GM10248 (cell line): ENCODE results near the gene TSPYL1.

Experiments used
- CTCF ChIA-PET: fragments of 300-600 bp; sonication (Branson Sonifier 250); formaldehyde crosslinking; extraction: SDS; loops from one replicate; lab custom pipeline; 2021; ENCODE audit warnings: antibody characterized with exemption; lab: Yijun Ruan, JAX
- POLR2A ChIA-PET: fragments of 350-650 bp; sonication (Branson Sonifier 250); formaldehyde crosslinking; extraction: SDS; loops from one replicate; lab custom pipeline; 2020; ENCODE audit warnings: antibody characterized with exemption; lab: Yijun Ruan, JAX
- DNase-seq: peaks from one replicate; pipeline ENCODE4 v3.0.0; 2012; ENCODE audit errors: extremely low spot score
- TF ChIP-seq, protein P1 (sequence below): IDR thresholded peaks from 2 replicates; pipeline ENCODE4 v1.5.1; 2012; ENCODE audit warnings: mild to moderate bottlenecking, low read depth; ENCODE audit errors: extremely low read depth, missing control alignments, control extremely low read depth

The TSPYL1 gene

DNA sequence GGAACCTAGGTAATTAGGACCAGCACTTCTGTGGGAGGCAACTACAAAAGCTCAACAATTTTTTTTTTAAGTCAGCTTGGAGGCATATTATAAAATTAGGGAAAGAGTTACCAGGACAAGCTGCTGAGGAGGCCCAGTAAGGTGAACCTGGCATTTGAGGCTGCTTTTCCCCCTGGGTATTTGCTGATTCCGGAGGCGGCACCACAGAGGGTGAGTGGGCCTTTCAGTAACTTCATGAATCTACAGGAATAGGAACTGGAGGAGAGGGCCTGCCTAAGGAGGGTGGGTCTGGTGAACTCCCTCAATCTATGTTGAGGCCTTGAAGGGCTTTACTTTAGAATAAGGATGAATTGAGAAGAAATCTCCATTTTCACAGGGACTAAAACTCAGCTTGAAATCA, 40.5 kb downstream of the TSPYL1 start:
- CTCF ChIA-PET = interaction anchor here (1.6 kb wide), 1 partner anchor 10 kb away, joined by 5 read pairs; no protein-coding TSS in a partner anchor
- no peak for DNase-seq
- TF ChIP-seq, protein P1, sequence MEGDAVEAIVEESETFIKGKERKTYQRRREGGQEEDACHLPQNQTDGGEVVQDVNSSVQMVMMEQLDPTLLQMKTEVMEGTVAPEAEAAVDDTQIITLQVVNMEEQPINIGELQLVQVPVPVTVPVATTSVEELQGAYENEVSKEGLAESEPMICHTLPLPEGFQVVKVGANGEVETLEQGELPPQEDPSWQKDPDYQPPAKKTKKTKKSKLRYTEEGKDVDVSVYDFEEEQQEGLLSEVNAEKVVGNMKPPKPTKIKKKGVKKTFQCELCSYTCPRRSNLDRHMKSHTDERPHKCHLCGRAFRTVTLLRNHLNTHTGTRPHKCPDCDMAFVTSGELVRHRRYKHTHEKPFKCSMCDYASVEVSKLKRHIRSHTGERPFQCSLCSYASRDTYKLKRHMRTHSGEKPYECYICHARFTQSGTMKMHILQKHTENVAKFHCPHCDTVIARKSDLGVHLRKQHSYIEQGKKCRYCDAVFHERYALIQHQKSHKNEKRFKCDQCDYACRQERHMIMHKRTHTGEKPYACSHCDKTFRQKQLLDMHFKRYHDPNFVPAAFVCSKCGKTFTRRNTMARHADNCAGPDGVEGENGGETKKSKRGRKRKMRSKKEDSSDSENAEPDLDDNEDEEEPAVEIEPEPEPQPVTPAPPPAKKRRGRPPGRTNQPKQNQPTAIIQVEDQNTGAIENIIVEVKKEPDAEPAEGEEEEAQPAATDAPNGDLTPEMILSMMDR = no peak
- POLR2A ChIA-PET = no interaction called here

GRCh38 chr6:116238083-116238482, 41.6 kb downstream of the TSPYL1 start:
- CTCF ChIA-PET = interaction anchor here (1.1 to 1.6 kb wide), 2 partner anchors 9 to 22 kb away, joined by 3 to 5 read pairs; no protein-coding TSS in a partner anchor
- DNase-seq = no peak
- POLR2A ChIA-PET = no interaction called here
- TF ChIP-seq, protein P1 = no peak

DNA sequence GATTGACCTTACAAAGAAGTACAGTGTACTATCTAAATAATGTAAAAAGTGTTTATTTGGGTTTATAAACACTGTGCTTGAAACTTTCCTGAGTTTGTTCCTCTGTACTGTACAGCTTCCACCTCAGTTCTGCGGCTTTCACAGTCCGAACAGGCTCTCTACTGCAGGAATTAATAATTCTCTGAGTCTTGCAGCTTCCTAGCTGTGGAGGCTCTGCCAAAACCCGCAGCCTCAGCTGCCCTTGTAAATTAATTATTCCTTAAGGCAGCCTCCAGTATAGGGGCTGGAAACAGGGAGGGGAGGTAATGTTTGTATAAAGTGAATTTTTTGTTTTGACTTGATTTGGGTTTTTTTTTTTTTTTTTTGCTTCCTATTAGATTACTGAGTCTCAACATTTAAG, 45.0 kb downstream of the TSPYL1 start:
- ChIA-PET POLR2A (no interaction called here), CTCF (interaction anchor here (0.7 to 1.6 kb wide), 2 partner anchors 13 to 16 kb away, joined by 3 to 5 read pairs; no protein-coding TSS in a partner anchor)
- DNase-seq = no peak
- TF ChIP-seq, protein P1 = no peak

DNA sequence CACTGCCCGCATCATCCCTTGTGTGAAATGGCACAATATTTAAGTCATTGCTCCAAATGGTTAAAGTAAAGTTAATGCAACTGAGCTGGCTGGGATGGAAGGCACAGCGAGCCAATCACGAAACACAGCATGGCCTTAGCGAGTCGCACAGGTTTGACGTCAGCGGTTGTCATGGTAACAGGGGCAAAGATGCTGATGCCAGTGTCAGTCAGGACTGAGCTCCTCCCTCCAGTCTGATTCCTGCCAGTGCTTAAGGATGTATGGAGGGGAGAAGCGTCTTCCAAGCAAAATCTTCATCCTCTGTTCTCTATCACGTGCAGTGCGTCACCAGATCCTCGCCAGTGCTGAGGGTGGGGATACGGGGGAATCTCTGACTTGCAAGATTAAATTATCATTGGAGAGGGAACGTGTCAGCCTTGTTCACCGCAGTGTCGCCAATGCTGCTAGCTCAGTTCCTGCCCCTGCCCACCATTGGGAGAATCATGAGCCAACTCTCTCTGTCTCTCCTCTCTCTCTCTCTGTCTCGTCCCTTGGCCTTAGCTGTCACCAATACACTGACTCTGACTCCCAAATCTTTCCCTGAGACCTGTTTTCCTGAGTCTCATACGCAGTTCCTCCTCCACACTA, 50.3 kb downstream of the TSPYL1 start:
- ChIA-PET CTCF (interaction anchor here (0.9 to 2.9 kb wide), 6 partner anchors 9 to 23 kb away, joined by 3 to 16 read pairs (median 4); no protein-coding TSS in a partner anchor), POLR2A (no interaction called here)
- TF ChIP-seq, protein P1 = no peak
- DNase-seq = no peak
